LoVo (cell line): ENCODE measurements around the gene GAS2L2.

ENCODE experiments used
- DNase-seq: peaks from one replicate; pipeline ENCODE4 v3.0.0-alpha.2; 2016; ENCODE audit warnings: low spot score

Gene GAS2L2

GRCh38 chr17:35752945-35753764 lies at the start of gene GAS2L2:
GAS2L2 (minus strand) TSS chr17:35753239; CDS start chr17:35752850, 389 bp downstream.
- no peak for DNase-seq

GRCh38 chr17:35801583-35802224 lies 48.7 kb upstream of the GAS2L2 start:
- DNase-seq, result no peak

- peak; percentile 60 for DNase-seq
These were observed 46.9 kb upstream of the GAS2L2 start for GRCh38 chr17:35799942-35800341.

GRCh38 chr17:35797918-35798317 lies 44.9 kb upstream of the GAS2L2 start:
- no peak for DNase-seq

GRCh38 chr17:35797370-35797769 lies 44.3 kb upstream of the GAS2L2 start:
- DNase-seq, result no peak

GRCh38 chr17:35796942-35797341 lies 43.9 kb upstream of the GAS2L2 start:
- no peak for DNase-seq

- no peak for DNase-seq
These were observed 42.8 kb upstream of the GAS2L2 start for GRCh38 chr17:35795871-35796265.

- peak; percentile 56 for DNase-seq
These were observed 42.2 kb upstream of the GAS2L2 start, which contains the start of gene MMP28 for GRCh38 chr17:35795007-35795870. MMP28 (minus strand) TSS chr17:35795641; CDS start chr17:35795377, 264 bp downstream.

GRCh38 chr17:35793257-35793656 lies 40.2 kb upstream of the GAS2L2 start:
- no peak for DNase-seq

GRCh38 chr17:35791681-35792350 lies 38.8 kb upstream of the GAS2L2 start:
- no peak for DNase-seq

GRCh38 chr17:35790841-35791240 lies 37.8 kb upstream of the GAS2L2 start:
- DNase-seq, result no peak

- peak; percentile 71 for DNase-seq
These were observed 35.7 kb upstream of the GAS2L2 start for GRCh38 chr17:35788477-35789368.

- DNase-seq, result no peak
These were observed 33.9 kb upstream of the GAS2L2 start for GRCh38 chr17:35786941-35787432.

GRCh38 chr17:35784895-35785294 lies 31.9 kb upstream of the GAS2L2 start:
- DNase-seq, result no peak

- no peak for DNase-seq
These were observed 27.9 kb upstream of the GAS2L2 start for GRCh38 chr17:35780950-35781349.

- no peak for DNase-seq
These were observed 25.7 kb upstream of the GAS2L2 start for GRCh38 chr17:35778641-35779196.

GRCh38 chr17:35775583-35775982 lies 22.5 kb upstream of the GAS2L2 start:
- DNase-seq, result no peak

GRCh38 chr17:35775039-35775438 lies 22.0 kb upstream of the GAS2L2 start:
- no peak for DNase-seq

- DNase-seq, result no peak
These were observed 21.5 kb upstream of the GAS2L2 start for GRCh38 chr17:35774499-35774898.
